GM21526 (cell line): ENCODE results near the gene INSM1.

Source experiments
- ATAC-seq: cut with Tn5 transposase; IDR thresholded peaks from one replicate; pipeline ENCODE4 v1.9.1; 2021; ENCODE audit warnings: moderate library complexity; ENCODE audit not compliant: unreplicated experiment, low FRiP score

The INSM1 gene

GRCh38 chr20:20415321-20415720 is 47.4 kb downstream of the INSM1 start:
- no peak for ATAC-seq

- ATAC-seq = no peak
These were observed 50.2 kb downstream of the INSM1 start for GRCh38 chr20:20417876-20418676.
